ENCODE results near the gene ANAPC16. TPM values are rescaled to one million over a fixed set of nuclear protein-coding genes. Genes with fewer than 3 reads are reported as not detected.

Gene ANAPC16
- polyA plus RNA-seq, 1 donor from 2014 or later, result 209 TPM

GRCh38 chr10:72261784-72262404, 46.1 kb downstream of the ANAPC16 start:
- H3K4me2 ChIP-seq (ENCODE audit: low read length), result no peak overlapping the region
- no peaks in the 10 kb centered on the region for H3K9me3 ChIP-seq (ENCODE audit: low read length)
- H3K9ac ChIP-seq (ENCODE audit: low read length), result no peak overlapping the region
- H3K4me3 ChIP-seq (ENCODE audit: low read length), result no peak overlapping the region
- H3K36me3 ChIP-seq (ENCODE audit: insufficient read depth, low read length), result no peaks in the 10 kb centered on the region
- H3K79me2 ChIP-seq (replicated peaks; ENCODE audit: insufficient read depth, low read length), result no peaks in the 10 kb centered on the region
- no peak overlapping the region for H2AFZ ChIP-seq (ENCODE audit: low read depth, low read length)
- H3F3A ChIP-seq (ENCODE audit: insufficient read depth, low read length, poor library complexity, severe bottlenecking), result peaks cover 3% of the 10 kb centered on the region
- H4K20me1 ChIP-seq (ENCODE audit: insufficient read depth), result no peaks in the 10 kb centered on the region
- H3K27ac ChIP-seq (ENCODE audit: low read length), result no peak overlapping the region
- H3K27me3 ChIP-seq (ENCODE audit: insufficient read depth, low read depth, low read length), result no peaks in the 10 kb centered on the region
- no peak for TF ChIP-seq EP300 (conservative IDR thresholded peaks at IDR 0.05; ENCODE audit: poor library complexity, severe bottlenecking)
- no peak for TF ChIP-seq CTCF (IDR thresholded peaks at IDR 0.05; ENCODE audit: poor library complexity, severe bottlenecking)
- no peak for TF ChIP-seq RAD21 (conservative IDR thresholded peaks at IDR 0.05)
- no peak for TF ChIP-seq TAF1 (IDR thresholded peaks at IDR 0.05; ENCODE audit: low read depth)
- no peak for TF ChIP-seq SMC3 (conservative IDR thresholded peaks at IDR 0.05; ENCODE audit: poor library complexity)
- no peak for TF ChIP-seq MXI1 (conservative IDR thresholded peaks at IDR 0.05; ENCODE audit: poor library complexity, severe bottlenecking)
- no peak for TF ChIP-seq POLR2AphosphoS5 (IDR thresholded peaks at IDR 0.05)
- TF ChIP-seq EZH2 (IDR thresholded peaks at IDR 0.05; ENCODE audit: borderline replicate concordance, insufficient read depth, low read length, poor library complexity, severe bottlenecking), result no peak
- TF ChIP-seq REST (IDR thresholded peaks at IDR 0.05; ENCODE audit: borderline replicate concordance), result no peak
- no peaks in the 10 kb centered on the region for H3K9me2 ChIP-seq (ENCODE audit: insufficient read depth, low read length)

- H3K9me3 ChIP-seq (ENCODE audit: low read length), result no peaks in the 10 kb centered on the region
- H3K4me2 ChIP-seq (ENCODE audit: low read length), result no peak overlapping the region
- no peak overlapping the region for H2AFZ ChIP-seq (ENCODE audit: low read depth, low read length)
- H3K27me3 ChIP-seq (ENCODE audit: insufficient read depth, low read depth, low read length), result no peaks in the 10 kb centered on the region
- H3K4me3 ChIP-seq (ENCODE audit: low read length), result no peak overlapping the region
- H3K9me2 ChIP-seq (ENCODE audit: insufficient read depth, low read length), result no peaks in the 10 kb centered on the region
- H3K9ac ChIP-seq (ENCODE audit: low read length), result no peak overlapping the region
- TF ChIP-seq MXI1 (conservative IDR thresholded peaks at IDR 0.05; ENCODE audit: poor library complexity, severe bottlenecking) (no peak), EZH2 (IDR thresholded peaks at IDR 0.05; ENCODE audit: borderline replicate concordance, insufficient read depth, low read length, poor library complexity, severe bottlenecking) (no peak), SMC3 (conservative IDR thresholded peaks at IDR 0.05; ENCODE audit: poor library complexity) (no peak), EP300 (conservative IDR thresholded peaks at IDR 0.05; ENCODE audit: poor library complexity, severe bottlenecking) (no peak), TAF1 (IDR thresholded peaks at IDR 0.05; ENCODE audit: low read depth) (no peak), RAD21 (conservative IDR thresholded peaks at IDR 0.05) (no peak), REST (IDR thresholded peaks at IDR 0.05; ENCODE audit: borderline replicate concordance) (no peak), CTCF (IDR thresholded peaks at IDR 0.05; ENCODE audit: poor library complexity, severe bottlenecking) (no peak), POLR2AphosphoS5 (IDR thresholded peaks at IDR 0.05) (no peak)
- no peaks in the 10 kb centered on the region for H3K79me2 ChIP-seq (replicated peaks; ENCODE audit: insufficient read depth, low read length)
- no peaks in the 10 kb centered on the region for H4K20me1 ChIP-seq (ENCODE audit: insufficient read depth)
- no peaks in the 10 kb centered on the region for H3K36me3 ChIP-seq (ENCODE audit: insufficient read depth, low read length)
- H3F3A ChIP-seq (ENCODE audit: insufficient read depth, low read length, poor library complexity, severe bottlenecking), result peaks cover 3% of the 10 kb centered on the region
- no peak overlapping the region for H3K27ac ChIP-seq (ENCODE audit: low read length)
These were observed 47.9 kb downstream of the ANAPC16 start for GRCh38 chr10:72263613-72264241.
